COR-L47 (cell line): ENCODE data around the gene MX1.

Source experiments
- DNase-seq: peaks from one replicate; lab custom pipeline; 2025; lab: John Stamatoyannopoulos, UW

Gene MX1, protein sequence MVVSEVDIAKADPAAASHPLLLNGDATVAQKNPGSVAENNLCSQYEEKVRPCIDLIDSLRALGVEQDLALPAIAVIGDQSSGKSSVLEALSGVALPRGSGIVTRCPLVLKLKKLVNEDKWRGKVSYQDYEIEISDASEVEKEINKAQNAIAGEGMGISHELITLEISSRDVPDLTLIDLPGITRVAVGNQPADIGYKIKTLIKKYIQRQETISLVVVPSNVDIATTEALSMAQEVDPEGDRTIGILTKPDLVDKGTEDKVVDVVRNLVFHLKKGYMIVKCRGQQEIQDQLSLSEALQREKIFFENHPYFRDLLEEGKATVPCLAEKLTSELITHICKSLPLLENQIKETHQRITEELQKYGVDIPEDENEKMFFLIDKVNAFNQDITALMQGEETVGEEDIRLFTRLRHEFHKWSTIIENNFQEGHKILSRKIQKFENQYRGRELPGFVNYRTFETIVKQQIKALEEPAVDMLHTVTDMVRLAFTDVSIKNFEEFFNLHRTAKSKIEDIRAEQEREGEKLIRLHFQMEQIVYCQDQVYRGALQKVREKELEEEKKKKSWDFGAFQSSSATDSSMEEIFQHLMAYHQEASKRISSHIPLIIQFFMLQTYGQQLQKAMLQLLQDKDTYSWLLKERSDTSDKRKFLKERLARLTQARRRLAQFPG

DNA sequence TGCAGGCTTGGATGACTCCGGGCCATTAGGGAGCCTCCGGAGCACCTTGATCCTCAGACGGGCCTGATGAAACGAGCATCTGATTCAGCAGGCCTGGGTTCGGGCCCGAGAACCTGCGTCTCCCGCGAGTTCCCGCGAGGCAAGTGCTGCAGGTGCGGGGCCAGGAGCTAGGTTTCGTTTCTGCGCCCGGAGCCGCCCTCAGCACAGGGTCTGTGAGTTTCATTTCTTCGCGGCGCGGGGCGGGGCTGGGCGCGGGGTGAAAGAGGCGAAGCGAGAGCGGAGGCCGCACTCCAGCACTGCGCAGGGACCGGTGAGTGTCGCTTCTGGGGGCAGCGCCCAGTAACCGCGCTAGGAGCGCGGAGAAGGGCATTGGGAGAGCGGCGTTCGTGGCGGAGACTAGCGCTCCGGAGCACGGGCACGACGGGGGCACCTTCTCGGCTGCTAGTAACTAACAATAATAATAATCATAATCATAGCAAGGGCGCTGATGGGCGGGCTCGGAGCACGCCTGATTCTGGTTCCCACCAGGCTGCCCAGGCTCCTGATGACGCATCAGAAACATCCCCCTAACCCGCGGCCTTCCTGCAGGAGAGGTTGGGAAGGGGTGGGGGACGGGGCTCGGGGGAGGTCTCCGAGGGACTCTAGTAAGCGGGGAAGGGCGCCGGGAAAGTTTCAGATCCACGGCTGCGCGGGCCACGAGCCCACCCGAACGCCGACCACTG lies at the start of gene MX1:
Gene MX1, plus strand, starts transcription at position 286 of the 722 bp plus-strand sequence. CDS start 5,832 bp downstream, outside the sequence.
- no peak for DNase-seq

DNA sequence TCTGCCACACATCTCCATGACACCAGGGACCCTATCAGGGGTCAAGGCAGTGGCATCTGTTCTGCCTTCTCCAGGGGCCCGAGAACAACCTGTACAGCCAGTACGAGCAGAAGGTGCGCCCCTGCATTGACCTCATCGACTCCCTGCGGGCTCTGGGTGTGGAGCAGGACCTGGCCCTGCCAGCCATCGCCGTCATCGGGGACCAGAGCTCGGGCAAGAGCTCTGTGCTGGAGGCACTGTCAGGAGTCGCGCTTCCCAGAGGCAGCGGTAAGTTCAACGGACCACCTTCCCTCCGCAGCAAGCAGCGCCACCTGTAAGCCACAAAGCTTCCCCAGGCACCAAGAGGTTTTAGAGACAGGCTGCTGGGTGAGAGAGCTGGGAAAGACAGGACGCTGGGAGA lies 48.3 kb upstream of the MX1 start:
- DNase-seq = no peak

DNA sequence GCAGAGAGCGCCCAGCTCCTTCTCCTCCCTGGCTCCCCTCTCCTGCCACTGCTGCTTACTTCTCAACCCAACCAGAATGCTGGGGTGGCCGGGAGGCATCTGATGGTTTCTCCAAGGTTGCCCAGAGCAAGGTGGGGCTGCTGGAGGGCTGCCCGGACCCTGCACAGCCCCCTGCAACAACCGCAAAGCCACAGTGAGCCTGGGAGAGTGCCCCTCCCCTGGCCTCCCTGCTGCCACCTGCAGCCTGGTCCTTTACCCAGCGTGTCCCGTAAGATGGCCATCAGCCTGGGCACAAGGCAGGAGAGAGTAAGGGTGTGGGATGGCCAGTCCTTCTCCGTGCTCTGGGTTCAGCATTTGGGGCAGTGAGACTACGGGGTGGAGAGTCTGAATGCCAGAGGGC lies 47.2 kb upstream of the MX1 start:
- DNase-seq = no peak

DNA sequence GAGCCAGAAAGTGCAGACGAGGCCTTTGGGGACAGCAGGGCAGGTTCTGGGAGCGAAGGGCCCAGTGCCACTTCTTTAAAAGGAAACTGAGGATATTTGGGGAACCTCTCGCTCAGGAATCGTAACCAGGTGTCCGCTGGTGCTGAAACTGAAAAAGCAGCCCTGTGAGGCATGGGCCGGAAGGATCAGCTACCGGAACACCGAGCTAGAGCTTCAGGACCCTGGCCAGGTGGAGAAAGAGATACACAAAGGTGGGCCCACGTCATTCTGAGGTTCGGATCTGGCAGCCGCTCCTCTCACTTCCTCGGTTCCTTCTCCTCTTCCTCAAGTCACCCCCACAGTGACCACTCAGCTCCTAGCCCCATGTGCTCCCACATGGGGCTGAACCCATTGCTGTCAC lies 46.1 kb upstream of the MX1 start:
- no peak for DNase-seq

DNA sequence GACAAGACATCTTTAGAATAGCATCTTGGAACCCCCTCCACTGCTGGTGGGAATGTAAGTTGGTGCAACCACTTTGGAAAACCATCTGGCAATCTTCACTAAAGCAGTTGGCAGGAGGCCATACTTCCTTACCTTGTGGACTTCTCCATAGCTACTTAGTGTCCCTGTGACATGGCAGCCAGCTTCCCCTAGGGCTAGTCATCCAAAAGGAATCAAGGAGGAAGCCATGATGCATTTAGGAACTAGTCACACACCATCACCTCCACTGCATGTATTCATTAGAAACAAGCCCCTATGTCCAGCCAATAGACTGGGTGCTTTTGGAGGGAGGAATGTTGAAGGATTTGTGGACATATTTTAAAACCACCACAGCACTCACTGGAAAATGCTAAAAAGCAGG lies 44.3 kb upstream of the MX1 start:
- no peak for DNase-seq

DNA sequence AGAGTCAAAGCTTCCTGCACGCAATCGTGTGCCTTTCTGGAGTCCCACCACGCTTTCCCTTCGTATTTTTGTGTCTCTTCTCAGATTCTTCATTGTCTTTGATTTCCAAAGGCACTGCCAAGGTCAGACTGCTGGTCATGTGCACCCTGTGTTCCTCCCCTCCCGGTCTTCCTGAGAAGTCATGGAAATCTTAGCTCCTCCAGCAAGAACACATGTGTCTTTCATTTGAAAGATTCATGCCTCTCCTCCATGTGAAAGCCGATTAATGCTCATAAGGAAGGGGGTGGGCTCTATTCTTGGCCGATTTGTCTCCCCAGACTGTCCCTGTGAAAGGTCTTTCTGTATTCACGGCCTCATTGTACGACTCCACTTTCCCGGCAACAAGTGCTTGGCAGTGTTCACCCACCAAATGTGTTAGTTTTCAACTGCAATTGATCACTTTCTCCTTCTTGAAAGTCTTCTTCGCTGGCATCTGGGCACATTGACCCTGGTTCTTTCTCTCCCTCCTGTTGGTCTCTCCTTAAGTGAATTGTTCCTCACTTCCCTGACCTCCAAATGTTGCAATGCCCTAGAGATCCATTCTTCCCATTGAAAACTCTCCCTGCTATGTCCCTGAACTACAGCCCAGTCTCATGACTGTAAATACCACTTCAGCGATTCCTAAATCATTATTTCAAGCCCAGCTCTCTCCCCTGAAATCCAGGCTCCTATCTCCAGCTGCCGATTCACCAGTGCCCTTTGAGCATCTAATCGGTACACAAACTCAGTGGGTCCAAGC lies 38.8 kb upstream of the MX1 start:
- DNase-seq = no peak

DNA sequence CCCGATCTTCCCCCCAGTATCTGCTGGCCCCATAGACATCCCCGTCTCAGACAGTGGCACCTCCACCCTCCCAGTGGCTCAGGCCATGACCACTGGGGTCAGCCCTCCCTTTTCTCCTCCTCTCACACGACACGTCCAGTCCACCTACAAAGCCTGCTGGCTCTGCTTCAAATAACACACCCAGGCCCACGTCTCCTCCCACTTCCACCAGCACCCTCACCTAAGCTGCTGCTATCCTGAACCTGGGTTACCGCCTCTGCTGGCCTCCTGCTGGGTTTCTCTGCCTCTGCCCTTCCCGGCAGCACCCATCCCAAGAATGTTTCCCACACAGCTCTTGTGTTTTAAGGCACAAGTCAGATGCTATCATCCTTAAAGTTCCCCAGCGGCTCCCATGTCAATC lies 38.2 kb upstream of the MX1 start:
- no peak for DNase-seq

DNA sequence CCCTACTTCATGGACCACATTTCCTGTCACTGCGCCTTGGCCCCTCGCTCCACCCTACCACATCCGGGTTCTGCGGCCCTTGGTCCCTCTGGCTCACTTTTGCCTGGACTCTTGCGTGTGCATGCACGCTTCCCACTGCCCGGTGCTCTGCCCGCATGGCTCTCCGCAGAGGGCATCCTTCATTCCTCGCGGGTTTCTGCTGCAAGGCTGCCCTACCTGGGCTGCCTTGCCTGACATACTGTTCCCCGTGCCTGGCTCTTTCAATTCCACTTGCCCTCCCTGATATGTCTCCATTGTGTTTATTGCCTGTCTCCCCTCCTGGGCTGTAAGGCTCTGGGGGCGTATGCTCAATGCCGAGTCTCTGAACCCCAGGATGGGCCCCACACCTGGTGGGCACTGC lies 37.8 kb upstream of the MX1 start:
- no peak for DNase-seq

DNA sequence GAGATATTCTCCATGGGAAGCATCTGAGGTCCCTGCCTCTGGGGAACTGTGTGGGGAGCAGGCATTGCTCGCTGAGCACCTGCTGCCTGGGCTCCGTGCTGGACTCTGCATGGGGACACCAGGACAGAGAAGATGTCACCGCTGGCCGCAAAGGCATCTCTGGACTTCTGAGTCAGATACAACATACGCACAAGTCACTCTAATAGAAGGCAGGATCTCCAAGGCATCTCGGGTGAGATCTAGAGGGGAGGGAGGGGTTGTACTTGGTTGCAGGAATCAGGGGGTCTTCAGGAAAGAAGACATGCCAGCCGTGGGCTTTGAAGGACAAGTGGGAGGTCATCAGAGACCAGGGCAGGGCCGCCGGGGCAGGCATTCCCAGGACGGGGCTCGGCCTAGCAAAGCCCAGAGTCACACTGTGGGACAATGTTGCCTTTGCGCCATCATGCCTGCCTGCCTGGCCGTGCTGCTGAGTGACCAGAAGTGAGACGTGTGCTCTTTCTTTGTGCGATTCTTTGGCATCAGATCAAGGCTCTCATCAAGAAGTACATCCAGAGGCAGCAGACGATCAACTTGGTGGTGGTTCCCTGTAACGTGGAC lies 35.9 kb upstream of the MX1 start:
- no peak for DNase-seq

DNA sequence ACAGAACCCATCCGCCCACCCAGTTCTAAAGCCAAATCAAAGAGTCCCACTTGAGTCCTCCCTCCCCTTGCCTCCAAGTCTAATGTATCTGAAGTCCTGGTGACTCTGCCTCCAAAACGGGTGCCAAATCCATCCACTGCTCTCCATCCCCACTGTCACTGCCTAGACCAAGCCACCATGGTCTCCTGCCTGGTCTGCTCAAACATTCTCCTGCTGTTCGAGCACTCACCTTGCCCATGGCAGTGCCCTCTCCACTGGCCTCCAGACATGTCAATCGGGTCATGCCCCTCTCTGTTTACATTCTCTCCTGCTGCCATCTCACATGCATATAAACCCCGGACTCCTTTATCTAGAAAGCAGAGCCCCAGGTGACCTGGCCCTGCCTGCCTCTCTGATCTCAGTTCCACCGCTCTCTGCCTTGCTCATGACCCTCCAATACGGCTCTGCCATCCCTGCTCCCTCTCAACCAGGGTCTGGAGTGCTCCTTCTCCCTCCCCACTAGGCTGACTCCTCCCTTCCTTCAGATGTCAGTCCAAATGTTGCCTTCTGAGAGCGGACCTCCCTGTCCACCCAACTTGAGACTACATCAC lies 32.1 kb upstream of the MX1 start:
- DNase-seq = no peak

DNA sequence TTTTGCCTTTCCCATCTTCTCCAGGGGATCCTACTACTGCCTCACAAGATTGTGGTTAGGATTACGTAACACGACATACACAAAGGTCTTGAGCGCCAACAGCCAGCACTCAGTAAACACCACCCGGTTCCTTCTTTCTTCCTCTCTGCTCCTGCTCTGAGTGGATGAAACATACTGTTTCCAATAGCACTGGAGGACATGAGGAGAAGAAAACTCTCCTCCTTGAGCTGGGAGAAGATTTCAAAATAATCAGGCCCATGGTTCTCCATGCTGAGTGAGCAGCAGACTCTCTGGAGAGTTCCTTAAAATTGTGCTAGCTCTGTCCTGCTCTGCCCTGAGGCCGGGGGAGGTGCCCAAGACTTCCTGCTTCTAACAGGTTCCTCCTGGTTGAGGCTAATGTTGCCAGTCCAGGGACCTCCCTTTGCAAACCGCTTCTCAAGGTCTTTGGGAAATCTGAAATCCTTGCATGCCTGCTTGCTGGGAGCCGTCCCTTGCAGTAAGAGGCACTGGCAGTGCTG lies 29.4 kb upstream of the MX1 start:
- DNase-seq = no peak

DNA sequence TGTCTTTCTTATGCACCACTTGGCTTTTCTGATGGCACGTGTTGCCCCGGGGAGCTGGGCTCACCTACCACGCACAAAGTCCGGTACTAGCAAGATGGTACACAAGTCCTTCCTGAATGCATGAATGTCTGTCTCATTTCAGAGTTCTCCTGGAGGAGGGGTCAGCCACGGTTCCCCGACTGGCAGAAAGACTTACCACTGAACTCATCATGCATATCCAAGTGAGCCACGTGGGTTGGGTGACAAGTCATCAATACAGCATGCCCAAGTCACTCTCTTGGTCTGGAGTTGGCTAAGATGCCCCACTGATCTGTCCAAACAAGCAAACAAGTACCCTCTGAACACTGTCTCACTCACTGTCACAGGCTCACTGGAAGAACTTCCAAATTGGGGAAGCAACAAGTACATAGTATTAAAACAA lies 28.6 kb upstream of the MX1 start:
- no peak for DNase-seq

DNA sequence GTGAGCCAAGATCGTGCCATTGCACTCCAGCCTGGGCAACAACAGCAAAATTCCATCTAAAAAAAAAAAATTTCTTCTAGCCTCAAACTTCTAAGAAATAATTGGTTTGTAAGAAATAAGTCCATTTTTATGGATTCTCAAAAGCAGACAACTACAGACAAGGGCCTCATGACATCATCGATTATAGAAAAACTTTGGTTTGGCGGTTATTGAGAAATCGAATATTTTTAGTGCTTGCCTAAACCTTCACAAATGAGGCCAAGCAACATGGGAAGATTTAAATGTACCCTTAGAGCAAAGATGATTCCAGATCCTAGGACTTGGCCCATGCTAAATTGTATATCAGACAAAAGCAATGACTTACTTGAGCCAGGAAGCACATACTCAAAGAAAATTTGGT lies 27.8 kb upstream of the MX1 start:
- no peak for DNase-seq

DNA sequence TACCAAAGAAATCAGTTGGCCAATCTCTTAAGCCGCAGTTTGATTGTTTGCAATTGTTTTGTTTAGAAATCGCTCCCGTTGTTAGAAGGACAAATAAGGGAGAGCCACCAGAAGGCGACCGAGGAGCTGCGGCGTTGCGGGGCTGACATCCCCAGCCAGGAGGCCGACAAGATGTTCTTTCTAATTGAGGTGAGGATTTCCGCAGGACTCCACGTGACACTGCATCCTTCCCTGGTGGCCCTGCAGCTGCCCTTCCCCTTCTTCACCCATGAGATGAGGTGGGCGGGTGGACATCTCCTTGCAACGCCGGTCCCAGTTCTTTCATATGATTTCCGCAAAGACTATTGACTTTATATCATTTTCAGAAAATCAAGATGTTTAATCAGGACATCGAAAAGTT lies 27.2 kb upstream of the MX1 start:
- DNase-seq = no peak

DNA sequence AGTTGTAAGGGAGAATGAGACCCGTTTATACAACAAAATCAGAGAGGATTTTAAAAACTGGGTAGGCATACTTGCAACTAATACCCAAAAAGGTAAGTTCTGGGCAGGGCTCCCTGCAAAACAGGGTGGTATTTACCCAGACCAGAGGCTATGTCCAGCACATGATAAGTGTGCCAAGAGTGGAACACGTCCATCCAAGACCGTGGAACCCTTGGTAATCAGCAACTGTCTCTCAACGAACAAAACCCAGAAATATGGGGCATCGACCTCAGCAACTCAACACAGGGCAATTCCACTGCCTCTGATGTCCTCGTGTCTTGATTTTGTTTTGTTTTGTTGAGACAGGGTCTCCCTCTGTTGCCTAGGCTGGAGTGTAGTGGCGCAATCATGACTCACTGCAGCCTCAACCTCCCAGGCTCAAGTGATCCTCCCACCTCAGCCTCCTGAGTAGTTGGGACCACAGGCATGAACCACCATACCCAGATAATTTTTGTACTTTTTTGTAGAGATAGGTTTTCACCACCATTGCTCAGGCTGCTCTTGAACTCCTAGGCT lies 26.7 kb upstream of the MX1 start:
- no peak for DNase-seq

DNA sequence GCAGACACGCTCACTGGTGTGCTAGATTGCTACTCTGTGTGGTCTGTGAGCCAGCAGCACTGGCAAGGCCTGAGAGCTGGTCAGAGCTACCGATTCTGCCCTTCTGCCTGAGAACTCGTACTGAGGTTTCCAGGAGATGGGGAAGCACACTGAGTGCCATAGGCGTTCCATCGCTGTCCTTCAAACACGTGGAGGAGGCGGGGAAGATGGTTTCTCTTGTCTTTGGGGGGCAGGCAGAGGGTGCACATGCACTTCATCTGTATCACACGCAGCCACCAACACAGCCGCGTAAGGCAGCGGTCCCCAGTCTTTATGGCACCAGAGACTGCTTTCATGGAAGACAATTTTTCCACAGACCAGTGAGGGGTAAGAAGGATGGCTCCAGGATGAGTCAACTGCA lies 23.8 kb upstream of the MX1 start:
- no peak for DNase-seq

DNA sequence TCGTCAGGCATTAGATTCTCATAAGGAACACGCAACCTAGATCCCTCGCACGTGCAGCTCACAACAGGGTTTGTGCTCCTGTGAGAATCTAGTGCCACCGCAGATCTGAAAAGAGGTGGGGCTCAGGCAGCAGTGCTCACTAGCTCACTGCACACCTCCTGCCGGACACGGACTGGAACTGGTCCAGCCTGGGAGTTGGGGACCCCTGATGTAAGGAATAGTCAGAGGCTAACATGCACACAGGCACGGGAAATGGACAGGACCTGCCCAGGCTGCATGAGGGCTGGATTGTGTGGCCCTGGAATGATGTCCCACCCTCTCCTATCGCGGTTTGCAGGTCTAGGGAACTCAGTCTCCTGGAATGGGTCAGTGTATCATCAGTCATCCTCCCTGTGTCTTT lies 23.2 kb upstream of the MX1 start:
- no peak for DNase-seq

DNA sequence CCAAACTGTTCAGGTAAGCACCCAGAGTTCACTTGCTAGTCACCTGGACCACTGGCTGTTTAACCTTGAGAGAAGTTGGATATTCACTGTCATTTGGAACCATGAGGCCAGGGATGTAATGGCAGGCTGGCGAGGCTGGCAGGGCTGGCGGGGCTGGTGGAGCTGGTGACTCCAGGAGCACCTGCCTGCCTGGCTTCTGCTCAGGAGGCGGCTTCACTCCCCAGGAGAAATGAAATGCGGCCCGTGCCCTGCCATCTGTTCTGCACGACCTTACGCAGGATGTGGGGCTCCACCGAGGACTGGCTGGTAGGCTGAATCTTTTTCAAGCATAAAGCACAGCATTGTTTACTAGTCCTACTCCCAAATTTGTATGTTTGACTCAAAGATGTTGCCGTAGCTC lies 22.7 kb upstream of the MX1 start:
- DNase-seq = no peak

DNA sequence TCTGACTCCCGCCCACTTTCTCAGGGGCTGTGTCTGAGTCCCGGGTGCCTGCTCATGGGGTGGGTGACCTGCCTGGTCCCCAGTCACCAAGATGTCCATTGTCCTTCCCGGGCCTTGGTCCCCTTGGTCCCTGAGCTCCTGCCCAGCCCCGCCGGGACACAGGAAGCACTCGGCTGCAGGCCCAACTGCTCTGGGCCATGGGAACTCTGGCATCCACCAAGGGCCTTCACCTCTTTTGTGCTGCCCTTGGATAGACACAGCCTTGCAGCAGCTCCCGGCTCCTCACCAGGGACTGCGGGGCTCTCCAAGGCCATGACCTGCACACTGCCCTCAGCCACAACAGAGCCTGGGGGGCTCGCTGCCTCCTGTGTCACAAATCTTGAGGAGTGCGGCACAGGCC lies 22.1 kb upstream of the MX1 start:
- no peak for DNase-seq

DNA sequence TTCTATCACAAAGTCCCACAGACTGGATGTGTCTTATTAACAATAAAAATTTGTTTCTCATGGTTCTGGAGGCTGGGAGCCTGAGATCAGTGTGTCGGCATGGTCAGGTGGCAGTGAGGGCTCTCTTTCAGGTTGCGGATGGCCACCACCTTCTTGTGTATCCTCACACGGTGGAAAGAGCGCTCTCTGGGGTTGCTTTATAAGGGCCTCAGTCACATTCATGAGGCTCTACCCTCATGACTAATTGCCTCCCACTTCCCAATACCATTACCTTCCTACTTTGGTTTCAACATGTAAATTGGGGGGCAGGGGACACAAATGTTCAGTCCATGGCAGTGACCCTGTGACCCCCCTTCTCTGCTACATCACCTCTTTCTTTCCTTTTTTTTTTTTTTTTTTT lies 20.7 kb upstream of the MX1 start:
- DNase-seq = no peak

DNA sequence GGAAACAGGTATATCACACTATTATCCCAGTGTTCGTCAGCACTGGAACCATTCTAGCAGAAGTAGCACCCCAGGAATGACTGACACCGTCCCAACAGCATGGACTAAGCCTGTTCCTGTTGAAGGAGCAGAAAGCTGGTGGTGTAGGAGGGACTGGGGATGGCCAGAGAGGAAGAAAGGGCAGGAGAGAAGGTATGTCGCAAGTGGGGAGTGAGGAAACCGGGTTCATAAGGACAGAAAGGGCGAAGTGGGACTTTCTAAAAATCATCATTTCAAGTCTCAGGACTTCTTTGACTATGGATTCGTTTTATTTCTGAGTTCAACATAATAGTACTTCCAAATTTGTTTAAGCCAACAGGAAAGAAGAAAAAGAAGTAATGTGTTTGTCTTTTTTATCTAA lies 19.7 kb upstream of the MX1 start:
- DNase-seq = no peak
